GM21717 (cell line): ENCODE results near the gene COL25A1.
"Not testable (repeated sequence)": the region's sequence is repeated elsewhere in the genome, so short reads cannot be mapped to it uniquely, and the experiment has no call there.

Experiments used
- ATAC-seq: cut with Tn5 transposase; IDR thresholded peaks from one replicate; pipeline ENCODE4 v1.9.1; 2021; ENCODE audit warnings: mild to moderate bottlenecking, moderate library complexity; ENCODE audit not compliant: unreplicated experiment

The COL25A1 gene

DNA sequence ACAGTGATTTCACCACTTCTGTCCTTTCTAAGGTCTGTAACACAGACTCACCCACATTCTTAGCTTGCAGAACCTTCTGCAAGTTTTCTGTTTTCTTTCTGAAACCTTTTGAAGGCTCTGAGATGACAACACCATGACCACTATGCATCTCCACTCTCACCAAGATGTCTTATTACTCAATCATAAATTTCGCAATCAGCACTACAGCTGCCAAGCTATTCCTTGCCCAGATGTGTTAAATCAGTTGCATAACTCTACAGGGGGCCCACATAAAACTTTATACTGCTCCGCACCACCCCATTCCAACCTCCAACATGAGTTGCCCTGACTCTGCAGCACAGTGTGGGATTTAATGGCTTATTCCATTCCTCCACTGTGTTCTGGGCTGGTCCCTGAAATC, 229.9 kb downstream of the COL25A1 start:
- no peak for ATAC-seq

DNA sequence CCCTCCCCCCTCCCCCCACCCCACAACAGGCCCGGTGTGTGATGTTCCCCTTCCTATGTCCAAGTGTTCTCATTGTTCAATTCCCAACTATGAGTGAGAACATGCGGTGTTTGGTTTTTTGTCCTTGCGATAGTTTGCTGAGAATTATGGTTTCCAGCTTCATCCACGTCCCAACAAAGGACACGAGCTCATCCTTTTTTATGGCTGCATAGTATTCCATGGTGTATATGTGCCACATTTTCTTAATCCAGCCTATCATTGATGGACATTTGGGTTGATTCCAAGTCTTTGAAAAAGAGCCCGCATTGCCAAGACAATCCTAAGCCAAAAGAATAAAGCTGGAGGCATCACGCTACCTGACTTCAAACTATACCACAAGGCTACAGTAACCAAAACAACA, 231.8 kb downstream of the COL25A1 start:
- not testable (repeated sequence) for ATAC-seq

- no peak for ATAC-seq
Measured at GRCh38 chr4:109067508-109068235, 234.8 kb downstream of the COL25A1 start.

DNA sequence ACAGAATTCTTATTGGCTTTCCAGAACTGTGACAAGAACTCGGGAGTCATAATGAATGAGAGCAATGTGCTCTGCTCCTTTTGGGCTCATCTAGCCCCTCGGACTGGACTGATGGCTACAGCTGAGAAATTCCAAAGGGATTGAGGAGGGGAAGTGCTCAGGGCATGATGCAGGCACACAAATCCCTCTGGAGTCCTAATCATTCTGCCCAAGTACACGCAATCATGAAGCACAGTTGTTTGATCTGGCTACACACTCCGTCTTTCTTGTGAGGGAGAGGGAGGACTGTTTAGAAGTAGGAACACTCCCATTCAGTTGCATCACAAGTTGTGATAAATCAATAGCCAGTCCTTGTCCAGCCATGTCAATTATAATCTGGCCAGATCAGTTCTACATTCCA, 237.5 kb downstream of the COL25A1 start:
- no peak for ATAC-seq

- no peak for ATAC-seq
Measured at GRCh38 chr4:109053257-109053656, 249.2 kb downstream of the COL25A1 start.

- ATAC-seq: no peak
Measured at GRCh38 chr4:109052821-109053220, 249.6 kb downstream of the COL25A1 start.

GRCh38 chr4:109051054-109051453, 251.4 kb downstream of the COL25A1 start:
- ATAC-seq: no peak

DNA sequence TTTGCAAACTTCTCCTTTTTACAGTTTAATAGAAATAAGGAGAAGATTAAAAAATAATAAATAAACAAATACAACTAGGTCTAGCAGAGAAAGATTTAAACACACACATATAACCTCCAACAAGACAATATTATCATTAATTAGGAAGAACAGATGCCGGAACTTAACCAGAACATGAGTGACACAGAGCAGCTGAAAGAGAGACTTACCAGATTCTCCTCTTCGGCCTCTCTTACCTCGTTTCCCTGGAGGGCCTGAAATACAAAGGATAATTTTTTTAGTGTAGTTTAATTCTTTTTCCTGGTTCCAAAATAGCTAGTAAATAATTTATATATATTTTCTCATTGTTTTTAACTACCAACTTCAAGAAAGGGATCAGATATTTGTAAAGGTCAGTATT, 252.5 kb downstream of the COL25A1 start:
- ATAC-seq: no peak

DNA sequence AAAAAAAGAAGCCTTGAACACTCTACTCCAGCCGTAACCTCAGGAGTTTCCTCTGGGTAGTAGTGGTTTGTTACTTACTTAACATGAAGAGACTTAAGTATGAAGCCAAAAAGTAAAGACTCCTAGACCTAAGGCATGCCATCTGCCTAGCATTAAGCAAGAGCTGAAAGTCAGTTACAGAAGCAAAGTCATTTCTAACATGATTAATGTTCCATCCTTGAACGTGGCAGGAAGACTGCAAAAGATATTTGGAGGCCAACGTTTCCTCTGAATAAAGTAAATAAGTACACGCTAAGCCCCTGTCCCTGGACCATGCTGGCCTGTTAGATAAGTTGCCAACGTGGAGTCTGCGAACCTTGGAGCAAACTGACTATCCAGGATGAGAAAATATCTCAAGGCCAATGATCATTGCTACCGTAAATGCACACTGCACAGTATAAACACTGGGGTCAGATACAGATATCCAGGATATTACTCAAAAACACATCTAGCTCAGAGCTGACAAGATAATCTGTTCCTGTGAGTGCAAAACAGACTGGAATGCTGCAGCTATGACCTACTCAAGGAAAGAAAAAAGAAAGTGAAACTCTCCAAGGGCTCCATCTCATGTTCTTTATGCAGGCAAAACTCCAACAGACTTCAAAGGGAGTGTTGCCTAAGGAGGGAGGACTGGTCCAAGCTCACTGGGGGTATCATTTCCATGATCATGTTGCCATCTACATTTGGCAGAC, 255.8 kb downstream of the COL25A1 start:
- no peak for ATAC-seq

- no peak for ATAC-seq
Measured at GRCh38 chr4:109044431-109044830, 258.0 kb downstream of the COL25A1 start.

DNA sequence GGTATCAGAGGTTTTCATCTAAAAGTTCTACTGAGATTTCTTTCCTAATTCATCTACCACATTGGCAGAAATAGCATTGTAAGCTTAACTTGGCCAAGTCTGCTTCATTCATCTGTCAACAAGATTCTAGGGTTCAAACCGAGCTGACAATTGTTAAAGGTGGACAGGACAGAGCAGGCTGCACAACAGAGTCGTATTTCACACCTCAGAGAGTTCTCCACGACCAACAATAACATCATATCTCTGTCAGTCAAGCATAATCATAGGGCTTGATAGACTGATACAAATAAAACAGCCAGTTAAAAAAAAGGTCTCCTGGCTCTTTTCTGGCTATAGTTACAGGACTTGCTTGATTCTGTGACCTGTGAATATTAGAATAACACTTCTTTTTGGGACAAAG, 259.2 kb downstream of the COL25A1 start:
- no peak for ATAC-seq

GRCh38 chr4:109041463-109042360, 260.7 kb downstream of the COL25A1 start:
- no peak for ATAC-seq

DNA sequence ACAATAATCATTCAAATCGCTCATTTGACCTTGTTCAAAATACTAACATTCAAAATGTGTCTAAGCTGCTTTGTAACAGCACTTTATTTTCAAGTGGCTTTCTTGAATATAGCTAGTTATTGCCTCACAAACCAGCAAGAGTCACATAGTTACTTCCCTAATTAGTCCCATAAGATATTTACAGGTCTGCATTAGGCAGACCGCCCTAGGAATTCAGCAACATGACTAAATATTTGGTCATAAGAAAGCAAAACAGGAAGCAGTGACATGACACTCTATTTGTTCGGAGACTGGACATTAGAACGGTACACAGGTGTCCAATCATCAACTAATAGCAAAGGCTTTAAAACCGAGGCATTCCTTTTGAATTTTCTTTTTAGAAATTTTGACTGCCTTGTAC, 262.0 kb downstream of the COL25A1 start:
- ATAC-seq: no peak

- ATAC-seq: no peak
Measured at GRCh38 chr4:109037026-109037425, 265.4 kb downstream of the COL25A1 start.

GRCh38 chr4:109033993-109034392, 268.5 kb downstream of the COL25A1 start:
- ATAC-seq: no peak

GRCh38 chr4:109032671-109033070, 269.8 kb downstream of the COL25A1 start:
- ATAC-seq: no peak

DNA sequence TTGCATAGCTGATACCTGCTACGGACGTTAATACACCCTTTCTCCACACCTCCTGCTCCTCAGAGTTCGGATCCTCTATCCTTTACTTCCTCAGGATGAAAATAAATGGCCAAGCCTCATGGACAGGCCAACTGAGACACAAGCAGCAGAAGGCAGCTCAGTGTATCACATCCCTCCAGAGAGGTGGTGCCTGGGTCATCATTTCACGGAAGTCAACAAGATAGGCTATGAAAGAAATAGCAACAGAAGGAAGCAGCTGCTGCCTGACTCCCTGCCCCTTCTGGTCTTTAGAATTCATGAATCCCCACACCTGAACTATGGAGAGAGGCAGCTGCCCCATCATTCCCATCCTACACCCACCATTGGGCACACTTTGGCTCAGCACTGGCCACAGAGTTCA, 272.5 kb downstream of the COL25A1 start:
- ATAC-seq: no peak

- ATAC-seq: no peak
Measured at GRCh38 chr4:109027016-109027500, 275.4 kb downstream of the COL25A1 start.

- ATAC-seq: no peak
Measured at GRCh38 chr4:109026588-109026987, 275.9 kb downstream of the COL25A1 start.

GRCh38 chr4:109025471-109026076, 276.9 kb downstream of the COL25A1 start:
- no peak for ATAC-seq

DNA sequence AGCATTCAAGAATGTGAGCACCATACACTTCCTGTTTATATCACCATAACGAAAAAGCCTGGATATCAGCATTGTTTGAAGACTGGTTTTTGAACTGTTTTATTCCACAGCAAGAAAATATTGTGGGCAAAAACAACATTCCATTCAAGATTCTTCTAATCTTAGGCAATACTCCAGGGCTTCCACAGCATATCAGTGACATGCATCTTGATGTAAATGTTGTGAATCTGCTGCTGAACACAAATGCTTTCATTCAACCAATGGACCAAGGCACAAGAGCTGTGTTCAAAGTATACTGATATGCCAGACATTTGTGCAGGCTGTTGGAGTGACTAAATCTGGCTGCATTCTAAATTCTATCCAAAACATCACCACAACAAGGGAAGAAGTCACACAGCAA, 279.5 kb downstream of the COL25A1 start:
- no peak for ATAC-seq
